Activated CD8-positive, alpha-beta memory T cell treated with anti-CD3 and anti-CD28 coated beads, Interleukin-2, amount 50 U/mL, for 48 hours (primary cell): ENCODE measurements around the gene IL1F10.

Source experiments
- DNase-seq: peaks from one replicate; pipeline ENCODE4 v3.0.0-alpha.2; 2020

IL1F10 gene

GRCh38 chr2:113114224-113114945, 46.6 kb downstream of the IL1F10 start:
- no peak for DNase-seq

- DNase-seq, result no peak
These were observed 47.2 kb downstream of the IL1F10 start for GRCh38 chr2:113114996-113115395.

GRCh38 chr2:113116100-113116958, 48.6 kb downstream of the IL1F10 start:
- DNase-seq, result peak; percentile 50

GRCh38 chr2:113117541-113118262, 49.9 kb downstream of the IL1F10 start:
- peak; percentile 73 for DNase-seq

- no peak for DNase-seq
These were observed 50.5 kb downstream of the IL1F10 start for GRCh38 chr2:113118263-113118657.

GRCh38 chr2:113119111-113119510, 51.3 kb downstream of the IL1F10 start:
- no peak for DNase-seq

- DNase-seq, result no peak
These were observed 53.1 kb downstream of the IL1F10 start for GRCh38 chr2:113120861-113121260.

GRCh38 chr2:113122364-113122763, 54.6 kb downstream of the IL1F10 start:
- DNase-seq, result no peak

- no peak for DNase-seq
These were observed 56.0 kb downstream of the IL1F10 start for GRCh38 chr2:113123726-113124125.

- no peak for DNase-seq
These were observed 56.6 kb downstream of the IL1F10 start for GRCh38 chr2:113124181-113124961.
